HCT116 (cell line): ENCODE measurements around the gene VLDLR. TPM values are rescaled to one million over a fixed set of nuclear protein-coding genes. Genes with fewer than 3 reads are reported as not detected.

ENCODE experiments used
- ATAC-seq: fragments of 200-7000 bp; cut with Tn5 transposase; 2 replicates; pipeline ENCODE4 v1.9.1; 2020; ENCODE audit warnings: mild to moderate bottlenecking, moderate library complexity
- BruUV-seq: library from RNA; stranded (reverse); fragments of 400-500 nt; replicated peaks from 2 replicates; lab custom pipeline; 2021; lab: Mats Ljungman, UMichigan
- CTCF ChIA-PET: fragments of 300-600 bp; sonication (Branson Sonifier 250); formaldehyde crosslinking; loops from one replicate; lab custom pipeline; 2021; ENCODE audit warnings: antibody characterized with exemption; lab: Charles Lee
- POLR2A ChIA-PET: fragments of 300-600, 350-600 bp; sonication (Branson Sonifier 250); formaldehyde crosslinking; loops from one replicate; lab custom pipeline; 2021; ENCODE audit warnings: antibody characterized with exemption; lab: Charles Lee
- RAD21 ChIA-PET, 2 experiments: fragments of 300-600 bp; sonication (Branson Sonifier 250); formaldehyde crosslinking; loops; one replicate each; lab custom pipeline; 2023; ENCODE audit warnings: low total read pairs in 2 of 2; ENCODE audit not compliant: uncharacterized antibody in 2 of 2, unreplicated experiment in 2 of 2, low non-redundant PET in 1 of 2; lab: Charles Lee
- DNase-seq: peaks from one replicate; pipeline ENCODE4 v3.0.0-alpha.2; 2010; ENCODE audit warnings: low read depth, low spot score
- H2AFZ ChIP-seq: fragments of 200-600 bp; shearing (Covaris generic), sonication (generic); 2 replicates; pipeline ENCODE4 v1.6.1; 2017; ENCODE audit warnings: low read depth, mixed run types, mixed read lengths, antibody characterized with exemption, low read length; ENCODE audit not compliant: poor library complexity, severe bottlenecking
- H3K27ac ChIP-seq: 2 replicates; pipeline ENCODE4 v1.5.1; 2012; ENCODE audit warnings: low read depth, low read length
- H3K27me3 ChIP-seq: fragments of 200-600 bp; sonication (generic); 2 replicates; pipeline ENCODE4 v1.6.1; 2016; ENCODE audit warnings: mixed run types, low read length, mixed read lengths; ENCODE audit not compliant: insufficient read depth
- H3K36me3 ChIP-seq, 2 experiments: fragments of 200-500 bp in 1 of 2; fragments of 200-600 bp in 1 of 2; sonication (Bioruptor generic) in 1 of 2; sonication (generic) in 1 of 2; 2 replicates each; pipeline versions ENCODE4 v1.5.1 to v1.6.1; 2014 to 2016; ENCODE audit warnings: low read length in 2 of 2, inconsistent platforms in 1 of 2, mixed read lengths in 1 of 2, mixed run types in 1 of 2; ENCODE audit not compliant: insufficient read depth in 2 of 2, control insufficient read depth in 1 of 2
- H3K4me1 ChIP-seq, 2 experiments: fragments of 200-600 bp in 1 of 2; sonication (generic) in 1 of 2; 2 replicates each; pipeline versions ENCODE4 v1.5.1 to v1.6.1; 2012 to 2017; ENCODE audit warnings: low read length in 2 of 2, inconsistent platforms in 1 of 2, mild to moderate bottlenecking in 1 of 2, mixed read lengths in 1 of 2, mixed run types in 1 of 2, moderate library complexity in 1 of 2; ENCODE audit not compliant: insufficient read depth in 2 of 2, control insufficient read depth in 1 of 2
- H3K4me2 ChIP-seq: fragments of 200-600 bp; sonication (generic); 2 replicates; pipeline ENCODE4 v1.6.1; 2017; ENCODE audit warnings: mixed run types, low read length, mixed read lengths
- H3K4me3 ChIP-seq, 2 experiments: fragments of 200-600 bp in 1 of 2; sonication (generic) in 1 of 2; replicated peaks in 1 of 2; 2 replicates each; pipeline ENCODE4 v1.5.1; 2011 to 2016; ENCODE audit warnings: low read length in 2 of 2, control low read depth in 1 of 2, low read depth in 1 of 2, mild to moderate bottlenecking in 1 of 2, mixed read lengths in 1 of 2, mixed run types in 1 of 2
- H3K79me2 ChIP-seq: fragments of 200-600 bp; sonication (generic); 2 replicates; pipeline ENCODE4 v1.6.1; 2017; ENCODE audit warnings: mild to moderate bottlenecking, mixed run types, low read length, moderate library complexity, mixed read lengths; ENCODE audit not compliant: insufficient read depth
- H3K9ac ChIP-seq: fragments of 200-600 bp; sonication (generic); 2 replicates; pipeline ENCODE4 v1.6.1; 2016; ENCODE audit warnings: low read length, mixed read lengths
- H3K9me2 ChIP-seq: fragments of 200-600 bp; sonication (generic), shearing (Covaris generic); 2 replicates; pipeline ENCODE4 v1.6.1; 2017; ENCODE audit warnings: mixed run types, mild to moderate bottlenecking, moderate library complexity; ENCODE audit not compliant: insufficient read depth
- H3K9me3 ChIP-seq, 2 experiments: fragments of 200-500 bp in 1 of 2; fragments of 200-600 bp in 1 of 2; sonication (Bioruptor generic) in 1 of 2; sonication (generic) in 1 of 2; 2 replicates each; pipeline ENCODE4 v1.6.1; 2014 to 2017; ENCODE audit warnings: low read length in 2 of 2, mixed read lengths in 2 of 2, inconsistent platforms in 1 of 2, low read depth in 1 of 2, mild to moderate bottlenecking in 1 of 2, mixed run types in 1 of 2, moderate library complexity in 1 of 2; ENCODE audit not compliant: control insufficient read depth in 1 of 2, insufficient read depth in 1 of 2
- H4K20me1 ChIP-seq: fragments of 200-600 bp; sonication (generic), shearing (Covaris generic); 2 replicates; pipeline ENCODE4 v1.6.1; 2017; ENCODE audit warnings: mixed run types, mild to moderate bottlenecking, moderate library complexity; ENCODE audit not compliant: insufficient read depth
- CEBPB ChIP-seq: IDR thresholded peaks from 2 replicates; pipeline ENCODE4 v1.6.1; 2012; ENCODE audit warnings: low read depth
- CTCF ChIP-seq, 3 experiments: fragments of 200-600 bp in 1 of 3; sonication (generic) in 1 of 3; IDR thresholded peaks in 2 of 3; conservative IDR thresholded peaks in 1 of 3; 2 replicates each; pipeline ENCODE4 v1.5.1; 2012 to 2017; ENCODE audit warnings: low read depth in 2 of 3, low read length in 2 of 3, antibody characterized with exemption in 1 of 3, borderline replicate concordance in 1 of 3, control low read depth in 1 of 3, mild to moderate bottlenecking in 1 of 3, mixed read lengths in 1 of 3, mixed run types in 1 of 3, moderate library complexity in 1 of 3; ENCODE audit not compliant: insufficient read depth in 1 of 3
- EGR1 ChIP-seq: IDR thresholded peaks from 2 replicates; pipeline ENCODE4 v1.6.1; 2012; ENCODE audit warnings: low read depth
- ELF1 ChIP-seq: IDR thresholded peaks from 2 replicates; pipeline ENCODE4 v1.6.1; 2012; ENCODE audit warnings: low read depth, borderline replicate concordance
- EZH2 ChIP-seq: fragments of 200-600 bp; sonication (generic); IDR thresholded peaks from 2 replicates; pipeline ENCODE4 v1.6.1; 2017; ENCODE audit warnings: antibody characterized with exemption, mixed run types
- JUND ChIP-seq: IDR thresholded peaks from 2 replicates; pipeline ENCODE4 v1.6.1; 2012
- MAX ChIP-seq: IDR thresholded peaks from 2 replicates; pipeline ENCODE4 v1.6.1; 2012
- POLR2A ChIP-seq: IDR thresholded peaks from 2 replicates; pipeline ENCODE4 v1.7.0; 2011; ENCODE audit warnings: borderline replicate concordance; ENCODE audit not compliant: insufficient read depth, insufficient read length; ENCODE audit errors: extremely low read depth
- REST ChIP-seq: IDR thresholded peaks from 2 replicates; pipeline ENCODE4 v1.6.1; 2012; ENCODE audit warnings: low read depth
- SRF ChIP-seq: IDR thresholded peaks from 2 replicates; pipeline ENCODE4 v1.6.1; 2012; ENCODE audit warnings: low read depth
- YY1 ChIP-seq: IDR thresholded peaks from 2 replicates; pipeline ENCODE4 v1.6.1; 2011; ENCODE audit warnings: low read length, low read depth, moderate library complexity, mild to moderate bottlenecking; ENCODE audit not compliant: insufficient replicate concordance; ENCODE audit errors: extremely low read depth
- ZBTB33 ChIP-seq: IDR thresholded peaks from 2 replicates; pipeline ENCODE4 v1.6.1; 2011; ENCODE audit warnings: mild to moderate bottlenecking, low read length, moderate library complexity; ENCODE audit not compliant: insufficient replicate concordance; ENCODE audit errors: extremely low read depth
- ZFX ChIP-seq: fragments of 450-650 bp; IDR thresholded peaks from 2 replicates; pipeline ENCODE4 v1.6.1; 2017
- ZNF274 ChIP-seq: fragments of 200-500 bp; sonication (Bioruptor generic); IDR thresholded peaks from 2 replicates; pipeline ENCODE4 v1.6.1; 2014; ENCODE audit warnings: mild to moderate bottlenecking, low read depth, low read length, inconsistent platforms
- intact Hi-C: fragments of 100-400 bp; cut with micrococcal nuclease; formaldehyde crosslinking; loops from 2 replicates; pipeline ENCODE4 v1.10.0; 2022
- total RNA-seq: library from RNA; stranded (reverse); gene quantifications from one replicate; pipeline ENCODE4 v1.2.1, GENCODE V29; 2021; ENCODE audit not compliant: unreplicated experiment

The VLDLR gene
- total RNA-seq, 1 experiment from 2014 or later = 0.17 TPM

GRCh38 chr9:2645569-2645968, 24.0 kb downstream of the VLDLR start:
- no peaks in the 10 kb centered on the region for H3K79me2 ChIP-seq
- ChIA-PET CTCF (no interaction called here), POLR2A (no interaction called here), RAD21 (no interaction called here)
- H3K27ac ChIP-seq = no peak overlapping the region
- intact Hi-C loops = no loop called here
- H2AFZ ChIP-seq = no peak overlapping the region
- H3K4me1 ChIP-seq = no peaks in the 10 kb centered on the region
- no peaks in the 10 kb centered on the region for H4K20me1 ChIP-seq
- no peaks in the 10 kb centered on the region for H3K27me3 ChIP-seq
- H3K9me3 ChIP-seq = no peaks in the 10 kb centered on the region
- H3K9ac ChIP-seq = no peak overlapping the region
- no peaks in the 10 kb centered on the region for H3K9me2 ChIP-seq
- TF ChIP-seq ZBTB33 (no peak), SRF (no peak), YY1 (no peak), ELF1 (no peak), JUND (no peak), CEBPB (no peak), EGR1 (no peak), EZH2 (no peak), ZFX (no peak)
- H3K4me3 ChIP-seq = no peak overlapping the region
- no TSS peak for BruUV-seq
- H3K4me2 ChIP-seq = no peak overlapping the region
- H3K36me3 ChIP-seq = no peaks in the 10 kb centered on the region
- ATAC-seq (no peak), DNase-seq (no peak)

GRCh38 chr9:2655411-2655901, 33.9 kb downstream of the VLDLR start:
- intact Hi-C loops = no loop called here
- H2AFZ ChIP-seq = no peak overlapping the region
- no peaks in the 10 kb centered on the region for H3K27me3 ChIP-seq
- RAD21 ChIA-PET = no interaction called here
- no peaks in the 10 kb centered on the region for H3K9me3 ChIP-seq
- CTCF ChIA-PET = no interaction called here
- no peak overlapping the region for H3K4me2 ChIP-seq
- BruUV-seq = no TSS peak
- no peak for DNase-seq
- H3K27ac ChIP-seq = no peak overlapping the region
- ATAC-seq = no peak
- H3K36me3 ChIP-seq = no peaks in the 10 kb centered on the region
- POLR2A ChIA-PET = no interaction called here
- no peaks in the 10 kb centered on the region for H3K79me2 ChIP-seq
- no peaks in the 10 kb centered on the region for H3K9me2 ChIP-seq
- no peak overlapping the region for H3K4me3 ChIP-seq
- H4K20me1 ChIP-seq = no peaks in the 10 kb centered on the region
- H3K4me1 ChIP-seq = no peaks in the 10 kb centered on the region
- H3K9ac ChIP-seq = no peak overlapping the region
- TF ChIP-seq REST (no peak), EGR1 (no peak), CTCF (IDR thresholded peaks at IDR 0.05 in 2 of 3, conservative IDR thresholded peaks at IDR 0.05 in 1 of 3; ENCODE audit: borderline replicate concordance in 1 of 3, insufficient read depth in 1 of 3, low read depth in 2 of 3, low read length in 2 of 3) (no peak), ZNF274 (no peak), MAX (no peak), POLR2A (no peak)
